ENCODE data around the gene SFTA2.
"Not testable (repeated sequence)": the region's sequence is repeated elsewhere in the genome, so short reads cannot be mapped to it uniquely, and the experiment has no call there.

Gene SFTA2

DNA sequence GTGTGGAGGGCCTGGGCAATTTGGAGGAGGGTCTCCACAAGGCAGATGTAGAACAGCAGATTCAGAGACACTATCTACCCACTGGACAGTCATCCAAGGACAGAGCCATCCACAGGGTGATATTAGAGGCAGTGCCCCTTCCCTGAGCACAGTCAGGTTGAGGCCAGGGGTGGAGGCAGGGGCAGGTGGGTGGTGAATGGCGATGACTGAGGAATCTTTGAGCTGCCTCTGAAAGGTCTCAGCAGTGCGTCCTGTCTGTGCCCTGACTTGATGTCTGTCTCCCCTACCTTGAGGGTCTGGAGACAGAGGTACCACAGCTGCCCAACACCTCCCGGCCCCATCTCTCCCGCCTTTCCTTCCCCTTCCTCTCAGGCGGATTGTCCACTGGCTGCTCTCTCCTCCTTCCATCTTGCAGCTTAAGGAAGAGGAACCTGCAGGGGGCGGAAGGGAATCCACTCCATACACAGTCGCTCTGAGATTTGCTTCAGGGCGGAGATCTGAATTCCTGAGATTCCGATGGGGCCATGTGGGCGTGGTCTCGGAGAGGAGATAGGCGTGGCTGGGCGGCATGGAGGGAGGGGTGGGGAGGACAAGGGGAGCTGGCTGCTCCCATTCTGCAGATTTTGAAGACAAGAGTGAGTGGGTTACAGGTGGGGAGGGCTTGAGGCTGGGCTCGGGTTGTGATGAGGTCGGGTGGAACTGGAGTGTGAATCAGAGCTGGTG lies 10.5 kb upstream of the SFTA2 start:
- no peak for DNase-seq

DNA sequence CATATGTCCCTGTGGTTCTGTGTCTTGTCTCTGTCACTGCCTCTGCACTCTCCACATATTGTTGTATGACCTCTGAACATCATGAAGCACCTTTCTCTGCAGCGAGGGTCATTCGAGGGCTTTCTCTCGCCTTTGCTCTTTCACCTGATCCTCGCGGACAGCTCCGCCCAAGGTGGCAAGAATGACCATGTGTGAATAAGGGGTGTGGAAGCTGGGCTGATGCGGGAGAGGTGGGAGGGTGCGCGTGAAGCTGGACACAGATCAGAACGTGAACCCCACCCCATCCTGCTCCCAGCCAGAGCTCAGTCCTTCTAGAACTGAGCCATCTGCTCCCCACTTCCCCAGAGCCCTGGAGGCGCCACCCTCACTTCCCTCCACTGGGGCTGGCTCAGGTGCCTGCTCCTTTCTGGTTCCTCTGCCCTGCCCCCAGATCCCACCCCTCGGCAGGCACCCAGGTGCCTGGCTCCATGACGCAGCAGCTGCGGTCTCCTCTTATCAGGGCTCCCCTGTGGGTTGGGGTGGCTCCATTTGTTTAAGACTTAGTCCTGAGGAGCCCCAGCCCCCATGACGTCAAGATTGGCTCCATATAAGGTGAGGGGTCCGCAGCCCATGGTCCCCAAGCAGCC lies 8.5 kb upstream of the SFTA2 start, which contains the start of gene MUCL3:
TSS of gene MUCL3 (plus strand) at position 613 of the 626 bp plus-strand sequence. CDS start 27 bp downstream, outside the sequence.
- DNase-seq, result no peak

- no peak for DNase-seq
Measured at GRCh38 chr6:30939473-30939872, 7.5 kb upstream of the SFTA2 start.

- no peak for DNase-seq
Measured at GRCh38 chr6:30938730-30939129, 6.8 kb upstream of the SFTA2 start.

GRCh38 chr6:30937265-30937664 lies 5.3 kb upstream of the SFTA2 start:
- no peak for DNase-seq

DNA sequence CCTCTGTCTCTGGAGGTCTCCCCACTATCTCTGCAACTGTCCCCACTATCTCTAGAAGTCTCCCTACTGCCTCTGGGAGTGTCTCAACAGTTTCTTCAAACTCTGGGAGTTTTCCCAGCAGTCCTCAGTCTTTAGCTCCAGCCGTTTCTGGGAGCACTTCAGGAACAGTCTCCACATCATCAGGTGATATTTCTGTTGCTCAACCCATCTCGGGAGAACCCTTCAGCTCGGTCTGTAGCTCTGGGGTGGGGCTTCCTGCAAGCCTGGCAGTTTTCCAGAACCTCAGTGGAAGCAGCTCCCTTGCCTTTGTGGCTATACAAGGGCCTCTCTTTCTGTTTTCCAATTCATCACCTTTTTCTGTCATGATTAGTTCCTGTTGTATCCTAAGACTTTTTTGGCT lies 3.0 kb upstream of the SFTA2 start:
- no peak for DNase-seq

DNA sequence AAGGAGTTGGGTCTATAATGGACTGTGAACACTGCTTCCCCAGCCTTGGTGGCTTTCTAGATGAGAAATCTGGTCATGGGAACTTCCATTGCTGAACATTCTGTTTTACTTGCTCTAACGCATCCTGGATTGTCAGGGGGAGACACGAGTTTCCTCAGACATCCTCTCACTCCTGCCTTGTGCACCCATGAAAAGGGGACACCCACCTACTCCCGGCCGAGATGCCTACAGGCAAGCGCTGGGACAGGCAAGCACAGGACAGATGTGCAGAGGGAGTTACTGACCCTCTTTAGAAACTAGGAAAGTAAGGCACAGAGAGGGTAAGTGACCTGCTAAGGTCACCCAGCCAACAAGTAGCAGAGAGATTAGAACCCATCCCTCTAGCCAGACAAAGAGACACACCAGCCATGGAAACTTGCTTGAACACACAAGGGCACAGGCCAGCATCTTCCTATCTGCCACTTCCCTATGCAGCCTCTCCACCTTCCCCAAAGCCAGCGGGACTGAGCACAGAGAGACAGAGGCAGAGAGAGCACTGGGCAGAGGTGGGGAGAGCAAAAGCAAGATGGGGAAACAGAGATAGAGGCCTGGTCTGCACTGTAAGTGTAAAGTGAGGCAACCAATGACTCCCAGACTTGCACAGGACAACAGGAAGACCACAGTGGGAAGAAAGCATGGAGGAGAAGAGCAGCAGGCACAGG lies 845 bp upstream of the SFTA2 start:
- DNase-seq, result no peak

DNA sequence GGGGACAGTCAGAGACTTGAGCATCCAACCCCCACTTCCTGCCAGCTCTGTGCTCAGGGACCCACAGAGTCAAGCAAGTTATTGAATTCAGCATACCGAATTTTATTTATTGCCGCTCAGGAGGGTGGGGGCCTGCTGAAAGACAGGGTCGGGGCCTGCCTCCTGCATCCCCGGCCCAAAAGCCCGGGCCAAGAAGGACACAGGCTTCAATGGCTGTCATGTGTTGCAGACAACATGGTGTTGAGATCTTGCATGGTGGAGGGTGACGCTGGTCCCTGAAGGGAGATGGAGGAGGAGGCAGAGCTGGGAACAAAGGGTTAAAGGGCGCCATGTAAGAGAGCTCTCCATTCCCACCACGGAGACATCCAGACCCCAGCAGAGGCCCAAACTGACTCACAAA lies 698 bp downstream of the SFTA2 start:
- DNase-seq, result no peak

DNA sequence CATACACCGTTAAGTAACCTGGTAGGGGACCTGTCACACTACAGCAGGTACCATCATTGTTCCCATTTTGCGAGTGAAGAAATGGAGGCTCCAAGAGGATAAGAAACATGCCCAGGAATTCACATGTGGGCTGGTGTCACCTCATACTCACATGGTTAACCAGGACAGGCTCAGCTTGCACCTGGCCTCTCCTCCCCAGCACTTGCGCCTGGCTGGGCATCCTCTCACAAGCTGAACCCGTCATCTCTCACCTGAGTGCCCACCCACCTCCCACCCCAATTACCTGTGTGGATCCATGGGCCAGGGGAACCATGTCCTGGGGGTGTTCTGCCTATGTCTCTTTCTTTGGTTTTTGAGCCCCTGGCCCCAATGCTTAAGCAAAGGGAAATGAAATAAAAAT lies 1.5 kb downstream of the SFTA2 start:
- DNase-seq, result no peak

DNA sequence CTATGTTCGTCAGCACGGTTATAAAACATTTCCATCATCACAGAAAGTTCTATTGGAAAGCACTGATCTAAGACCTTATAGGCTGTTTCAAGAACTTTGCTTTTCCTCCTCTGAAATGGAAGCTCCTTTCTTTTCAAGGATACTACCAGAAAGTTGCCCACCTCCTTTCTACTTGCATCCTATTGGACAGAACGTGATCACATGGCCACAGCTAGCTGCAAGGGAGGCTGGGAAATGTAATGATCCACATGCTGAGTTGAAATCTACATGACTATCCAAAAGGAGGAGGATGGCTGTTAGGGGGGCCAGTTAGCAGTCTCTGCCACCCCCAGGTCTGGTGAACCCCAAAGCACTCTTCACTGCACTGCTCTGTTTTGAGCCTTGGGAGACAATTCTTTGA lies 3.3 kb downstream of the SFTA2 start:
- DNase-seq, result no peak

DNA sequence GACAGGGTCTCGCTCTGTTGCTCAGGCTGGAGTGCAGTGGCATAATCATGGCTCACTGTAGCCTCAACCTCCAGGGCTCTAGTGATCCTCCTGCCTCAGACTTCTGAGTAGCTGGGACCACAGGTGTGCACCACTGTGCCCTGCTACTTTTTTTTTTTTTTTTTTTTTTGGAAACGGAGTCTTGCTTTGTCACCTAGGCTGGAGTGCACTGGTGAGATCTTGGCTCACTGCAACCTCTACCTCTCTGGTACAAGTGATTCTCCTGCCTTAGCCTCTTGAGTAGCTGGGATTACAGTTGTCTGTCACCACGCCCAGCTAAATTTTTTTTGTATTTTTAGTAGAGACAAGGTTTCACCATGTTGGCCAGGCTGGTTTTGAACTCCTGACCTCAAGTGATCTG lies 4.9 kb downstream of the SFTA2 start:
- DNase-seq, result not testable (repeated sequence)

DNA sequence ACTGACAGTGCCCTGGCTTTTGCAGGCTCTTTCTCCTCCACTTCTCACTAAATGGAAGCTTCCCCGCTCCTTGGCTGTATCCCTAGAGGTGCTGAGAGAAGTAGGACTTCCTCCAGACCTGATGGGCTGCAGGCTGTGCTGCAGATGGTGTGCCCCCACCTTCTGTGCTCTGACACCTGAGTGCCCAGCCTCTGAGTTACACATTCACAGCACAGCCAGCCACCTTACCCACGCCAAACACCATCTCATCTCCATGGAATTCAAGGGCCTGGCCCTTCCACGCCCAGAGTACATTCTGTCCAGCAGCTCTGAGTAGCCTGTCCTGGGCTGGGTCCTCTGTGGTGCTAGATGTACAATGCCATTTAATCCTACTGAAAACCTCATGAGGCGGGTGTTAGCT lies 5.3 kb downstream of the SFTA2 start:
- no peak for DNase-seq

DNA sequence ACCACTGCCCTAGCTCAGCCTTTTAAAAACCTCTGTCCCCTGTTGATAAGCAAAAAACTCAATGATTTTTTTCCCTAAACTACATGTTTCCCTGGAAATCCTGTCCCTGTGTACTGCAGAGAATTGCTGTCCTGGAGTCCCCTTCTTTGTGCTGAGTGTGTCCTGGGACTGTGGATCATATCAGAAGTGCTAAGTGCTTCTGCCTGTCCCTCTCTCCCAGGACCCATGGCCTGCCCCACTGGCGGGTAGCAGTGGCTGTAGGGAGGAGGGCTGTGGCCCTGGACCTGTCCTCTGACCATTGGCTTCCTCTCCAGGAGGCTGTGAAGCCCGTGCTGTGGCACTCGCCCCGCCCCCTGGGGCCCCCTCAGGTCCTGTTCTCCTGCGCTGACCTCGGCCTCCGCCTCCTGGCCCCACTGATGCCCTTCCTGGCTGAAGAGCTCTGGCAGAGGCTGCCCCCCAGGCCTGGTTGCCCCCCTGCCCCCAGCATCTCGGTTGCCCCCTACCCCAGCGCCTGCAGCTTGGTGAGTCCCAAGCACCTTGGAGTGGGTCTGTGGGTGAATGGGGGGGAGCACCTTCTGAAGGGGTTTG lies 7.8 kb downstream of the SFTA2 start:
- not testable (repeated sequence) for DNase-seq

DNA sequence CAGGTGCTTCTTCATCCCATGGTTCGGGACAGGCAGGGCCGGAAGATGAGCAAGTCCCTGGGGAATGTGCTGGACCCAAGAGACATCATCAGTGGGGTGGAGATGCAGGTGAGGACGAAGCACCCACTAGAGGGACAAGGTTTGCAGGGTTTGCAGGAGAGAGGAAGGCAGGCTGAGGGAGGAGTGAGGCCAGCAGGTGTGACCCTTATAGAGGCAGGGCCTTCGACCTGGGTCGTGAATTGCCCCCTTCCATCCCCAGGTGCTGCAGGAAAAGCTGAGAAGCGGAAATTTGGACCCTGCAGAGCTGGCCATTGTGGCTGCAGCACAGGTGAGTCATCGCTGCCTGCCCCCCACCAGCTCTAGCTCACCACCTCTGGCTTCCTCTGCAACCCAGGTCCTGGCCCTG lies 9.5 kb downstream of the SFTA2 start:
- DNase-seq, result no peak

GRCh38 chr6:30918670-30919069 lies 13.3 kb downstream of the SFTA2 start:
- DNase-seq, result no peak

DNA sequence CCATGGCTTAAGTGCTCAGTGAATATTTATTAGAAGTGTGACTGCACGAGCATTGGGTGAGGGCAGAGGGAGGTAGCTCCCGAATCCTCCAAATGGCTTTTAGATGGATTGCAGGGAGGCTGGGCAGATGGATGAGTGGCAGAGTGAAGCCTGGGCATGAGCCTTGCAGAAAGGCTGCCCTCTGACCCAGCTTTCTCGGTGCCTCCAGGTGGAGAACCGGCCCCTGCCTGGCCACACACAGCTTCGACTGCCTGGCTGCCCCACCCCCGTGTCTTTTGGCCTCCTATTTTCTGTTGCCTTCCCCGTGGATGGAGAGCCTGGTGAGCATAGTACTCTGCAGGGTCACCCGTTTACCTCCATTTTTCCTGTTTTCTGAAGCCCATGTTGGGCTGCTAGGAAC lies 14.5 kb downstream of the SFTA2 start:
- no peak for DNase-seq

- no peak for DNase-seq
Measured at GRCh38 chr6:30917041-30917440, 14.9 kb downstream of the SFTA2 start.

GRCh38 chr6:30915591-30915946 lies 16.4 kb downstream of the SFTA2 start:
- no peak for DNase-seq

DNA sequence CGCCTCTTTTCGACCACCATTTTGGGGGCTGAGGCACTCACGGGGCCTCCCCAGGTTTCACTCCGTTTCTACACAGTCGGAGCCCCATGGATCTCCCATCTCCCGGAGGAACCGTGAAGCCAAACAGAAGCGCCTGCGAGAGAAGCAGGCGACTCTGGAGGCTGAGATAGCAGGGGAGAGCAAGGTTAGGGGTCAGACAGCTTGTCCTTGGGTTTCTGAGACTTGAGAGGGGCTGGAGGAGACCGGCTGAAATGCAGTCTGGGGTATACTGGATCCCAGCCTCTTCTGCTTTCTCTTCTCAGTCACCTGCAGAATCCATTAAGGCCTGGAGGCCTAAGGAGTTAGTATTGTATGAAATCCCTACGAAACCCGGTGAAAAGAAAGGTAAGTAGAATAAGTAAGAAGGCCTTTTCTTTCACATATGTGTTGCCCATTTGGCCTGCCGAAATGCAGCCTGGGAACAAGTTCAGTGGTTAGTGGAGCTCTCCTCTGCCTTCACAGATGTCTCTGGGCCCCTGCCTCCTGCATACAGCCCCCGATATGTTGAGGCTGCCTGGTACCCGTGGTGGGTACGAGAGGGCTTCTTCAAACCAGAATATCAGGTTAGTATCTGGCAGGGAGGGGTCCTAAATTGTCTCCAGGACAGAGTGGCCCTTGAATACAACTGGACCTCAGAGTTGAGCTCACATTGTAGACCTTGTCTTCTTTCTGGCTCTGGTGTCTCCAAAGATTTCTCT lies 16.9 kb downstream of the SFTA2 start:
- no peak for DNase-seq

DNA sequence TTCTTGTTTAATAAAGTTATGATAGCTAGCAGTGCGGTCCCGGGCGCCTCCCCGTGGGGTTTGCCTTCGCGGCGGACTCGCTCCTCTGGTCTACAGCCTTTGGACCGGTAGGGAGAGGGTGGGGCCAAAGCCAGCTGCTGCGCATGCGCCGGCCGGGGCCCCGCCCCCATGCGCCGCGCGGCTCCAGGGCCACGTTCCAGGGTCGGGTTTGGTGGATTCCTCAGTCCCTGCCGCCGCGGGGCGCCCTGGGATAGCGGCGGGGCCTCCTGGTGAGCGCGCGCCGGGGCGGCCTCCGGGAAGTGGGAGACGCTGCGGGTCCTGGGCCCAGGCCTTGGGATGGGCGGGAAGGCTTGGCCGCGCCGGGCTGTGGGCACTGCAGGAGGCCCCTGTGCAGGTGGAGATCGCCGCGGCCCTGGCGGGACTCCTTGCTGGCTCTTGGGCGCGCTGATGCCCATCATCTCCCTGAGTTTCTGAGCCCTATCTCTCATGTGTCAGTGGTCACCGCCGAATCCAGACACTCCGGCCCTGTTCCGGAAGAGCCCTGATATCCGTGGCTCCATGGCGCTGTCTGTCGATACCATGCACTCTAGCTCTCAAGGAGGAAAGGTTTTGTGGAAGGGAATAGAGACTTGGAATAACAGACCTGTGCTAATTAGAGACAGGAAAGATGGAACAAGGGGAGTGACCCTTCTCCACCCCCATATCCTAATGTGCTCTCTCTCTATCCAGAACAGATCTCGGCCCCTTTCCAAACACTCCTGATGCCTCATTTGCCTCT lies 17.7 kb downstream of the SFTA2 start, which contains the start of gene VARS2:
TSS of gene VARS2 (plus strand) at position 163 of the 778 bp plus-strand sequence. CDS start at position 762, 599 bp downstream.
- peak; percentile 44 for DNase-seq

DNA sequence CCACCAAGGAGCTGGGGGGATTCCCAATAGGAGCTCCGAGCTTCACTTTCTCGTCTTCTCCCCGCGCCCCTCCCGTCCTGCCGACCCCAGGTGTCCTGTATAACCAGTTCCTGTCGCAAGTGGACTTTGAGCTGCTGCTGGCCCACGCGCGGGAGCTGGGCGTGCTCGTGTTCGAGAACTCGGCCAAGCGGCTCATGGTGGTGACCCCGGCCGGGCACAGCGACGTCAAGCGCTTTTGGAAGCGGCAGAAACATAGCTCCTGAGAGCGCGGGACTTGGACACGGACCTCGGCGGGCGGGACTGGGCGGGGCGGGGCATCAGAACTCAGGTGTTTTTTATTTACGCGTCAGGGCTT lies 18.3 kb downstream of the SFTA2 start:
- DNase-seq, result no peak
